A549 treated with CpdA at 1 μM for 4 hours (cell line): Measurements from ENCODE around the gene HCK. TPM values are rescaled to one million over a fixed set of nuclear protein-coding genes. Genes with fewer than 3 reads are reported as not detected.

Source experiments
- total RNA-seq: library from RNA; stranded (reverse); fragments of 200-300 nt; extraction: Qiagen RNA extraction; gene quantifications from 5 replicates; pipeline ENCODE4 v1.2.3, GENCODE V29; 2022; ENCODE audit warnings: low read depth

HCK gene
- 0.06 to 0.14 TPM (median 0.10 TPM) in 4 of 5 replicates, not detected in the other for total RNA-seq

DNA sequence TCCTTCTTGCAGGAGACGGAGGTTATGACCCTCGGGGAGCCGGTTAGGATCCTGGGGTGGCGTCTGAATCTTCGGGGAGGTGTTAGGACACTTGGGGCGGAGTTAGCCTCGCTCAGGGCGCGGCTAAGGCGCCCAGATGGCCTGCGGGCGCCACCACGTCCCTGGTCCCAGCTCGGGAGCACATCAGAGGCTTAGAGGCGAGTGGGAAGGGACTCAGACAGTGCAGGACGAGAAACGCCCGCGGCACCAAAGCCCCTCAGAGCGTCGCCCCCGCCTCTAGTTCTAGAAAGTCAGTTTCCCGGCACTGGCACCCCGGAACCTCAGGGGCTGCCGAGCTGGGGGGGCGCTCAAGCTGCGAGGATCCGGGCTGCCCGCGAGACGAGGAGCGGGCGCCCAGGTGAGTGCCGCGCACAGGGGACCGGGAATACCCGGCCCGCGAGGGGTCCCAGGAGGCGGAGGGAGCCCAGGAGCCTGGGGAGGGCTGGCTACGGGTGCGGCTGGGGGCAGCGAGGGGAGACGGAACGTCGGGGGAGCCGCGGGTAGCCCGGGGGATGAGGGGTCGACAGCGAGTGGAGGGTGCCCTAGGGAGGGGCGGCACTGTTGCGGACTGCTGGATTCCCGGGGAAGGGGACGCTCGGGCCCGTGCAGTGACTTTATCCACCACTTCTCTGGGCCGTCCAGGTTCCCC lies at the start of gene HCK:
TSS of gene HCK (plus strand) at position 153 of the 688 bp plus-strand sequence.

DNA sequence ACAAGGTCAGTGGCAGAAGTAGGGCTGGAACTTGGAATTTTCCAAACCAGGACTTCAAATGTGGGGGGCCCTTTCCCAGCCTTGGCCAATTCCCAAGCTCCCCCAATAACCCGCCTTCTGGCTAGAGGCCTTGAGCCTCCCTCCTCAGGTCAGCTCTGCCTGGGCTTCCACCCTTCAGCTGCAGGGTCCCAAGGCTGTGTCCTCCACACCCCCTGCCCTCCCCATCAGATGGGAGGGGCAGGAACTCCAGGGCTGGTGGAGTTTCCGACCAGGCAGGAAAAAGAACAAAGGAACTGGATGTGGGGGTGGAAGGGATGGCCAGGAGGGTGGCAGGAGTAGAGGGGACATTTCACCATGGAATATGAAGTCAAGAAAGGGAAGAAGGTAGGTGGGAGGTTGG lies 41.9 kb upstream of the HCK start, which contains the start of gene CCM2L:
TSS of gene CCM2L (plus strand) at position 338 of the 400 bp plus-strand sequence. CDS start at position 355, 17 bp downstream.

DNA sequence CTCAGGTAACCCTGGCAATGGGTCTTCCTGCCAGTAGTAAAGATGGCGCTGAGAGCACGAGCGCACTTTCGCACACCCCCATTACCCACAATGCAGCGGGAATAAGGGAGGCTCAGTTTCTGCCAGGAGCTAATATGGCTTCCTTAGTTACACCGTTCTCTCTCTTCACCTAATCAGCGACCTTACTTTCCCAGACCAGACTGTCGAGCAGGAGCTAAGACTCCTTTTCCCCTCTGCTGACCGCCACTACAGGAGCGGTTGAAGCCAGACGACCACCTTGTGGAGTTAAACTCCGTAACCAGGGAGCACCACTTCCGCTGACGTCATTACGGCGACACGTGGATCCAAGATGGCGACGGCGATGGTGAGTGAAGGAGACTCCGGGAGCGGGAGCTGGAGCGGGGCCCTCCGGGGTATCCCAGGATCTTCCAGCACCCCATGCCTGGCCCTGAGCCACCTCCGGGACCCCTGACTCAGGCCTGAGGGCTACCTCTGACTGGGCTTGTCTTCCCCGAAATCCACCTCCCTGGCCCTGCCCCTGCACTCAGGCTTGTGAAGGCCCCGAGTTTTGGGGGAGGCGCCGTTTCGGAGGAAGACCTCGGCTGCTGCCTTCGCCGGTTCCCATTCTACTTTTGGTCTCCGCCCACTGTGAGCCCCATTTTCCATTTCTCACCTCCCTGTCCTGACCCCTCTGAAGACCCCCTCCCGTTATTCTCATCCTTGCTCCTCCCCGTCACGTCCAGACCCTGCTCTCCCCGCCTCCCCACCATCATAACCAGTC lies 57.5 kb downstream of the HCK start, which contains the start of gene TM9SF4:
TSS of gene TM9SF4 (plus strand) at position 323 of the 781 bp plus-strand sequence. CDS start at position 350, 27 bp downstream.

Other genes starting within 250 kb of the HCK start
- gene MYLK2, start 232.9 kb upstream of the HCK start, total RNA-seq: 0.61 to 0.87 TPM (median 0.66 TPM) in 5 replicates
- gene FOXS1, start 206.6 kb upstream of the HCK start, total RNA-seq: 0.62 to 1.8 TPM (median 1.2 TPM) in 5 replicates
- 0.64 to 1.5 TPM (median 1.1 TPM) in 5 replicates for gene DUSP15, start 181.7 kb upstream of the HCK start, total RNA-seq
- gene TTLL9, start 181.6 kb upstream of the HCK start, total RNA-seq: 0.06 to 0.20 TPM in 2 of 5 replicates, not detected in the others
- 29.2 to 36.5 TPM (median 34.3 TPM) in 5 replicates for gene PDRG1, start 100.2 kb upstream of the HCK start, total RNA-seq
- gene XKR7, start 84.1 kb upstream of the HCK start, total RNA-seq: under 0.01 to 0.02 TPM in 2 of 5 replicates, not detected in the others
- 0.42 to 0.92 TPM (median 0.50 TPM) in 5 replicates for gene CCM2L, start 41.8 kb upstream of the HCK start, total RNA-seq
- gene TM9SF4, start 57.5 kb downstream of the HCK start, total RNA-seq: 36.5 to 40.8 TPM (median 38.8 TPM) in 5 replicates
- 11.9 to 13.8 TPM (median 13.0 TPM) in 5 replicates for gene PLAGL2, start 155.5 kb downstream of the HCK start, total RNA-seq
- 37.9 to 46.1 TPM (median 40.2 TPM) in 5 replicates for gene POFUT1, start 155.6 kb downstream of the HCK start, total RNA-seq
- 23.0 to 27.7 TPM (median 25.7 TPM) in 5 replicates for gene KIF3B, start 225.4 kb downstream of the HCK start, total RNA-seq